Measurements from ENCODE around the gene KCNH1. TPM values are rescaled to one million over a fixed set of nuclear protein-coding genes. Genes with fewer than 3 reads are reported as not detected.

KCNH1 gene
- total and polyA plus RNA-seq, 2 of the 4 experiments (the other 2 are of a cell fraction): 0.27 to 0.54 TPM

DNA sequence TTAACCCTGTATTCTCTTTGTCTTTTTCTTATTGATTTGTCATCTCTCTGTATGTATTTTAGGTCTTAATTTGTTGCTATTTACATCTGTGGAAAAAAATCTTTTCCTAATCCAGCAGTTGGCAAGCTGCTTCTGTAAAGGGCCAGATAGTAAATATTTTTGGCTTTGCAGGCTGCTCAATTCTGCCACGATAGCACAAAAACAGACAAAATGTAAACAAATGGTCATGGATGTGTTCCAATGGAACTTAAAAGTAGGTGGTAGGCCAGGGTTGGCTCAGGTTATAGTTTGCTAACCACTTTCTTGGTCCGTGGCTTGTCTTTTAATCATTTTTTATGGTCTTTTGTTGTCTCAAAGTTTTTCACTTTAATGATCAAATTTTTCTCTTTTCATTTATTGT lies 433.4 kb downstream of the KCNH1 start:
- Histone ChIP-seq H3K18ac (ENCODE audit: low read depth, low read length) (no peak overlapping the region), H3K23ac (ENCODE audit: low read depth, low read length) (no peak overlapping the region), H2BK120ac (ENCODE audit: low read depth, low read length) (no peak overlapping the region), H3K9me3 (ENCODE audit: control insufficient read depth, insufficient read depth, low read length) (no peaks in the 10 kb centered on the region; the same call in 1 of the 2 replicates), H3K4ac (ENCODE audit: low read depth, low read length) (no peak overlapping the region), H3K4me3 (ENCODE audit: insufficient read depth, low read depth, low read length) (no peak overlapping the region), H3K9me1 (ENCODE audit: insufficient read depth, low read length) (no peaks in the 10 kb centered on the region), H2AK9ac (replicated peaks; ENCODE audit: low read depth, low read length, poor library complexity) (no peak overlapping the region), H3K4me1 (ENCODE audit: control insufficient read depth, insufficient read depth, low read length) (no peaks in the 10 kb centered on the region), H3K4me2 (ENCODE audit: low read depth, low read length) (no peak overlapping the region), H3K9ac (ENCODE audit: low read depth, low read length) (no peak overlapping the region), H2BK5ac (ENCODE audit: low read depth, low read length, poor library complexity, severe bottlenecking) (no peak overlapping the region), H3K27me3 (ENCODE audit: control insufficient read depth, insufficient read depth, low read length) (no peaks in the 10 kb centered on the region), H2BK15ac (ENCODE audit: low read depth, low read length) (no peak overlapping the region), H3K14ac (replicated peaks; ENCODE audit: low read depth, low read length) (no peak overlapping the region), H2AFZ (replicated peaks; ENCODE audit: low read length, poor library complexity) (no peak overlapping the region), H4K20me1 (ENCODE audit: insufficient read depth, low read length) (no peaks in the 10 kb centered on the region), H4K91ac (ENCODE audit: insufficient read depth, low read depth, low read length) (no peak overlapping the region), H2AK5ac (ENCODE audit: low read depth, low read length) (no peak overlapping the region), H3K79me1 (ENCODE audit: low read depth in 1 of 2, low read length in 2 of 2) (no peaks in the 10 kb centered on the region), H2BK20ac (ENCODE audit: low read depth, low read length) (no peak overlapping the region), H3K27ac (ENCODE audit: insufficient read depth, low read length) (no peak overlapping the region), H4K8ac (ENCODE audit: low read depth in 2 of 2, low read length in 2 of 2) (no peak overlapping the region), H3K56ac (ENCODE audit: extremely low read depth, insufficient read depth, low read length) (no peak overlapping the region), H3K36me3 (ENCODE audit: control insufficient read depth, insufficient read depth, low read length) (no peaks in the 10 kb centered on the region), H4K5ac (ENCODE audit: low read depth, low read length) (no peak overlapping the region)
- ChIA-PET CTCF (interaction anchor here (0.6 kb wide), 1 partner anchor 149 kb away, joined by 3 read pairs; no protein-coding TSS in a partner anchor), POLR2A (ENCODE audit: unreplicated experiment) (no interaction called here)
- no TSS peak for BruUV-seq (replicated peaks)
- dilution Hi-C loops (cut with HindIII; ENCODE audit: low sequenced_read_pairs, unreplicated experiment): no loop called here
- ATAC-seq (ENCODE audit: low read depth): no peak
- TF ChIP-seq SMC3 (IDR thresholded peaks at IDR 0.05; ENCODE audit: low read depth, low read length) (no peak), MAFK (IDR thresholded peaks at IDR 0.05; ENCODE audit: low read depth, low read length) (no peak), RAD21 (IDR thresholded peaks at IDR 0.05; ENCODE audit: low read length) (no peak), ELK1 (IDR thresholded peaks at IDR 0.05; ENCODE audit: borderline replicate concordance, low read depth, low read length) (no peak), POLR2A (IDR thresholded peaks at IDR 0.05; ENCODE audit: low read depth, low read length) (no peak), RFX5 (IDR thresholded peaks at IDR 0.05; ENCODE audit: low read depth, low read length) (no peak), RCOR1 (IDR thresholded peaks at IDR 0.05; ENCODE audit: insufficient replicate concordance, low read length) (no peak)
- intact Hi-C loops (cut with micrococcal nuclease): loop anchor here (10.0 kb wide), 1 partner anchor 876 kb away; the partner anchor contains the start of gene UTP25
- no peak for DNase-seq
- in situ Hi-C loops (cut with MboI; ENCODE audit: low sequenced_read_pairs): no loop called here
- no CpG with 5 or more reads among the region's 2 CpGs for WGBS, 2 experiments (ENCODE audit: extremely low coverage in 2 of 2, insufficient read length in 1 of 2)
